ENCODE data around the gene MB.

Gene MB

GRCh38 chr22:35620624-35621251, 3.6 kb upstream of the MB start:
- no peaks in the 10 kb centered on the region for H3K9me3 Mint-ChIP-seq
- peaks cover 6% of the 10 kb centered on the region for H3K4me1 Mint-ChIP-seq
- no peak overlapping the region for H3K27ac Mint-ChIP-seq (ENCODE audit: low read depth)
- H3K27me3 Mint-ChIP-seq = peaks cover 19% of the 10 kb centered on the region
- H3K4me3 Mint-ChIP-seq = no peak overlapping the region
- H3K36me3 Mint-ChIP-seq (ENCODE audit: insufficient read depth) = no peaks in the 10 kb centered on the region
- DNase-seq (ENCODE audit: low spot score in 2 of 2) (no peak), ATAC-seq (replicated peaks; ENCODE audit: extremely low read depth, poor library complexity, severe bottlenecking) (no peak)

DNA sequence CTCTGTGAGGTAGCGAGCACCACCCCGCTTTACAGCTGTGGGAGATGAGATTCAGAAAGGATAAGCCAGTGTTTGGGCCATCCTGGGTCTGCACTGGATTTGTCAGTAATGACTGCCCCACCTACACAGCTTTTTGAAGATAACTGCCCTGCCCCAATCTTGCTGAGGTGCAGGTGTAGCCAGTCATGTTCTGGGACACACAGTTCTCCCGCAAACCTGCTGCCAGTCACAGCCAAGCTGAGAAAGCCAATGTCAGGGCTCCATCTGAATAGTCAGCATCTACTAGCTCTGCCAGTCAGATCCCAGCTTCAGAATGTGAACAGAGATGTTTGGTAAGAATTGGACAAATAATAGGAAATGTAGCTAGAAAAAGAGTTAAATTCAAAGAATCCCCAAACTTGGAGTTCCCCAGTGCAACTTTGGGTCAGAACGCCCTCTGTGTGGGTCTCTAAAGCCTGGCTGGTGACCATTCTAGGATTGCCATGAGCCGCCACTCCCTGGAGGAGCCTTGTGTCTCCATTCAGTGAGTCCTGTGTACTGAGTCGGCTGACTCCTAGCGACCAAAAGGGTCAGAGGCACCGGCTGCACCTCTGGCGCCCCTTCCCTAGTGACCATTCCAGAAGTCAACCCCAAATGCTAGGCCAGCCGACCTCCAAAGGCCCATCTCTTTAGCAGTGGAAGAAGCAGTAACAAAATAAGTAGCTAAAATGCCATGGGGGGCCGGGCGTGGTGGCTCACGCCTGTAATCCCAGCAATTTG, 2.4 kb upstream of the MB start:
- DNase-seq (ENCODE audit: low spot score in 2 of 2) = no peak
- peaks cover 6% of the 10 kb centered on the region for H3K4me1 Mint-ChIP-seq
- no peak for ATAC-seq (replicated peaks; ENCODE audit: extremely low read depth, poor library complexity, severe bottlenecking)
- peaks cover 7% of the 10 kb centered on the region for H3K27me3 Mint-ChIP-seq
- H3K9me3 Mint-ChIP-seq = no peaks in the 10 kb centered on the region
- no peak overlapping the region for H3K4me3 Mint-ChIP-seq
- no peak overlapping the region for H3K27ac Mint-ChIP-seq (ENCODE audit: low read depth)
- H3K36me3 Mint-ChIP-seq (ENCODE audit: insufficient read depth) = no peaks in the 10 kb centered on the region

GRCh38 chr22:35618427-35619223, 1.5 kb upstream of the MB start:
- no peak for ATAC-seq (replicated peaks; ENCODE audit: extremely low read depth, poor library complexity, severe bottlenecking)
- H3K27me3 Mint-ChIP-seq = no peaks in the 10 kb centered on the region
- no peak for DNase-seq (ENCODE audit: low spot score in 2 of 2)
- no peaks in the 10 kb centered on the region for H3K9me3 Mint-ChIP-seq
- no peaks in the 10 kb centered on the region for H3K36me3 Mint-ChIP-seq (ENCODE audit: insufficient read depth)
- no peak overlapping the region for H3K4me3 Mint-ChIP-seq
- H3K27ac Mint-ChIP-seq (ENCODE audit: low read depth) = no peak overlapping the region
- H3K4me1 Mint-ChIP-seq = peaks cover 6% of the 10 kb centered on the region

DNA sequence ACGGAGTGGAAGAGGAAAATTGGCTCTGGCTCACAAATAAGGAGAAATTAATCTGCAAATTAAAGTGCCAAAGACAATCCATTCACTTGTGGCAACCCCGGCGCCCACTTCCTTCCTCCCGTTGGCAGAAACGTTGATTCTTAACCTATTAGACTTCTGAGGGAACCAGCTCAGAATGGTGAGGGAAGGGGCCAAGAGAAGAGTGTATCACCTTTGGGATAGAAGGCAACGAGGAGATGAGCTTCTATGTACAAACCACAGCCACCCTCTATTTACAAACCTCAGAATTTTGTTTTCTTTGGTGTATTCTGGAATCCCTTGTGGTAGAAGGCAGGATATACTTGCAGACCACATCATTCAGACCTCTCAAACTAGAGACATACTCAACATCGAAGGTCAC, 1.1 kb downstream of the MB start:
- H3K4me3 Mint-ChIP-seq = no peak overlapping the region
- no peaks in the 10 kb centered on the region for H3K4me1 Mint-ChIP-seq
- no peaks in the 10 kb centered on the region for H3K36me3 Mint-ChIP-seq (ENCODE audit: insufficient read depth)
- H3K27me3 Mint-ChIP-seq = peaks cover 2% of the 10 kb centered on the region
- no peak overlapping the region for H3K27ac Mint-ChIP-seq (ENCODE audit: low read depth)
- DNase-seq (ENCODE audit: low spot score in 2 of 2) = no peak
- no peak for ATAC-seq (replicated peaks; ENCODE audit: extremely low read depth, poor library complexity, severe bottlenecking)
- no peaks in the 10 kb centered on the region for H3K9me3 Mint-ChIP-seq

GRCh38 chr22:35615156-35615555, 2.0 kb downstream of the MB start:
- no peaks in the 10 kb centered on the region for H3K36me3 Mint-ChIP-seq (ENCODE audit: insufficient read depth)
- DNase-seq (ENCODE audit: low spot score in 2 of 2) (no peak), ATAC-seq (replicated peaks; ENCODE audit: extremely low read depth, poor library complexity, severe bottlenecking) (no peak)
- no peaks in the 10 kb centered on the region for H3K4me1 Mint-ChIP-seq
- no peaks in the 10 kb centered on the region for H3K9me3 Mint-ChIP-seq
- H3K27ac Mint-ChIP-seq (ENCODE audit: low read depth) = no peak overlapping the region
- no peak overlapping the region for H3K4me3 Mint-ChIP-seq
- H3K27me3 Mint-ChIP-seq = peaks cover 11% of the 10 kb centered on the region

DNA sequence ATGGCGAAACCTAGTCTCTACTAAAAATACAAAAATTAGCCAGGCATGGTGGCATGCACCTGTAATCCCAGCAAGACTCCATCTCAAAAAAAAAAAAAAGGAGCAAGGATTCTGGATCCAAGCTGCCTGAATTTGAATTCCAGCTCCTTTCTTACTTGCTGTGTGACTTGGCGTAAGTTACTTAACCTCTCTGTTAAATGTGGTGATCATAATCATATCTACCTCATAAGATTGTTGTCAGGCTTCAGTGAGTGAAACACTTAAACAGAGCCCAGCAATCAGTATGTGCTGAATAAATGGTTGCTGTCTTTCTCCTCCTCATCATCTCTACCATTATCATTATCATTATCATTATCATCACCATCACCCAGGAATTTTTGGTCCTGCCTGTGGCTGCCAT, 2.7 kb downstream of the MB start:
- ATAC-seq (replicated peaks; ENCODE audit: extremely low read depth, poor library complexity, severe bottlenecking) (no peak), DNase-seq (ENCODE audit: low spot score in 2 of 2) (no peak)
- no peaks in the 10 kb centered on the region for H3K4me1 Mint-ChIP-seq
- no peaks in the 10 kb centered on the region for H3K9me3 Mint-ChIP-seq
- H3K27ac Mint-ChIP-seq (ENCODE audit: low read depth) = no peak overlapping the region
- H3K4me3 Mint-ChIP-seq = no peak overlapping the region
- peaks cover 18% of the 10 kb centered on the region for H3K27me3 Mint-ChIP-seq
- H3K36me3 Mint-ChIP-seq (ENCODE audit: insufficient read depth) = no peaks in the 10 kb centered on the region

DNA sequence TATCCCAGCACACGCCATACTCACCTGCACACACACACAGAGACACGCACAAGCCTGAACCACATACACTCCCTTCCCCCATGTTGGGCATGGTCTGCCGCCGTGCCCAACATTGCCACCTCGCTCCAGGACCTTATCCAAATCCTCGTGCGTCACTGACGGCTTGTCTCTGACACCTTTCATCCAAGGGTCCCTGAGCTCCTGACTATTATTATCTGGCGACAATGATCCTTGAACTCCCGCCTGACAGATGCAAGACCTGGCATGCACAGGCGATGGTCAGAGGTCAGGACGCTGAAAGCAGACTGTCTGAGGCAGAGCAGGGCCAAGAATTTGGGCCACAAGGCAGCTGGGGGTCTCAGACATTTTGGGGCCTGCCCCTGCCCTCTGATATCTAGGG, 4.2 kb downstream of the MB start:
- no peak for DNase-seq (ENCODE audit: low spot score in 2 of 2)
- no peaks in the 10 kb centered on the region for H3K36me3 Mint-ChIP-seq (ENCODE audit: insufficient read depth)
- H3K9me3 Mint-ChIP-seq = no peaks in the 10 kb centered on the region
- H3K4me3 Mint-ChIP-seq = no peak overlapping the region
- H3K4me1 Mint-ChIP-seq = no peaks in the 10 kb centered on the region
- ATAC-seq (replicated peaks; ENCODE audit: extremely low read depth, poor library complexity, severe bottlenecking) = no peak
- H3K27ac Mint-ChIP-seq (ENCODE audit: low read depth) = no peak overlapping the region
- peaks cover 33% of the 10 kb centered on the region for H3K27me3 Mint-ChIP-seq

- Mint-ChIP-seq H3K4me3 (no peak overlapping the region), H3K27ac (ENCODE audit: low read depth) (no peak overlapping the region), H3K27me3 (peaks cover 42% of the 10 kb centered on the region), H3K9me3 (no peaks in the 10 kb centered on the region), H3K4me1 (no peaks in the 10 kb centered on the region), H3K36me3 (ENCODE audit: insufficient read depth) (no peaks in the 10 kb centered on the region)
- ATAC-seq (replicated peaks; ENCODE audit: extremely low read depth, poor library complexity, severe bottlenecking) (no peak), DNase-seq (ENCODE audit: low spot score in 2 of 2) (no peak)
Observed at GRCh38 chr22:35611891-35612576, 5.1 kb downstream of the MB start.

- no peak for DNase-seq (ENCODE audit: low spot score in 2 of 2)
- Mint-ChIP-seq H3K27me3 (peaks cover 49% of the 10 kb centered on the region), H3K9me3 (no peaks in the 10 kb centered on the region), H3K36me3 (ENCODE audit: insufficient read depth) (no peaks in the 10 kb centered on the region), H3K4me3 (no peak overlapping the region), H3K27ac (ENCODE audit: low read depth) (no peak overlapping the region), H3K4me1 (no peaks in the 10 kb centered on the region)
- ATAC-seq (replicated peaks; ENCODE audit: extremely low read depth, poor library complexity, severe bottlenecking) = no peak
Observed at GRCh38 chr22:35611200-35611890, 5.8 kb downstream of the MB start.

DNA sequence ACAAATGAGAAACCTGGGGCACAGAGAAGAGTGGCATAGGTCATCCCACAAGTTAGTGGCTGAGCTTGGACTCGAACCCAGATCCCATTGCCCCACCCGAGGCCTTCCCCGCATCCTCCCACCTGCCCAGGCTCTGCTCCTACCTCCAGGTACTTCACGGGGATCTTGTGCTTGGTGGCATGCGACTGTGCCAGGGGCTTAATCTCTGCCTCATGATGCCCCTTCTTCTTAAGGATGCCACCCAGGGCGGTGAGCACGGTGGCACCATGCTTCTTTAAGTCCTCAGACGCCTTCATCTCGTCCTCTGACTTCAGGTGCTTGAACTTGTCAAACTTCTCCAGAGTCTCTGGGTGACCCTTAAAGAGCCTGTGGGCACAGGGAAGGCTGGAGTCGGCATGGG, 6.4 kb downstream of the MB start:
- H3K4me1 Mint-ChIP-seq = no peaks in the 10 kb centered on the region
- H3K27me3 Mint-ChIP-seq = peaks cover 55% of the 10 kb centered on the region
- no peak for ATAC-seq (replicated peaks; ENCODE audit: extremely low read depth, poor library complexity, severe bottlenecking)
- H3K4me3 Mint-ChIP-seq = no peak overlapping the region
- no peaks in the 10 kb centered on the region for H3K36me3 Mint-ChIP-seq (ENCODE audit: insufficient read depth)
- H3K9me3 Mint-ChIP-seq = no peaks in the 10 kb centered on the region
- H3K27ac Mint-ChIP-seq (ENCODE audit: low read depth) = no peak overlapping the region
- no peak for DNase-seq (ENCODE audit: low spot score in 2 of 2)

GRCh38 chr22:35609761-35610160, 7.4 kb downstream of the MB start:
- ATAC-seq (replicated peaks; ENCODE audit: extremely low read depth, poor library complexity, severe bottlenecking) (no peak), DNase-seq (ENCODE audit: low spot score in 2 of 2) (no peak)
- no peak overlapping the region for H3K27ac Mint-ChIP-seq (ENCODE audit: low read depth)
- H3K36me3 Mint-ChIP-seq (ENCODE audit: insufficient read depth) = no peaks in the 10 kb centered on the region
- H3K27me3 Mint-ChIP-seq = peaks cover 55% of the 10 kb centered on the region
- H3K4me1 Mint-ChIP-seq = no peaks in the 10 kb centered on the region
- no peaks in the 10 kb centered on the region for H3K9me3 Mint-ChIP-seq
- H3K4me3 Mint-ChIP-seq = no peak overlapping the region

- no peaks in the 10 kb centered on the region for H3K4me1 Mint-ChIP-seq
- DNase-seq (ENCODE audit: low spot score in 2 of 2) (no peak), ATAC-seq (replicated peaks; ENCODE audit: extremely low read depth, poor library complexity, severe bottlenecking) (no peak)
- H3K27ac Mint-ChIP-seq (ENCODE audit: low read depth) = no peak overlapping the region
- no peak overlapping the region for H3K4me3 Mint-ChIP-seq
- H3K27me3 Mint-ChIP-seq = peaks cover 55% of the 10 kb centered on the region
- no peaks in the 10 kb centered on the region for H3K9me3 Mint-ChIP-seq
- H3K36me3 Mint-ChIP-seq (ENCODE audit: insufficient read depth) = no peaks in the 10 kb centered on the region
Observed at GRCh38 chr22:35609261-35609660, 7.9 kb downstream of the MB start.

All from central memory CD8-positive, alpha-beta T cell (primary cell).